Caco-2 (cell line): ENCODE results near the gene DSTN. TPM values are rescaled to one million over a fixed set of nuclear protein-coding genes. Genes with fewer than 3 reads are reported as not detected.

ENCODE experiments used
- BruUV-seq: library from RNA; stranded (reverse); fragments of 400-500 nt; replicated peaks from 2 replicates; lab custom pipeline; 2021; lab: Mats Ljungman, UMichigan
- CTCF ChIA-PET: fragments of 300-600 bp; sonication (Branson Sonifier 250); formaldehyde crosslinking; loops from one replicate; lab custom pipeline; 2022; ENCODE audit warnings: antibody characterized with exemption; lab: Charles Lee
- POLR2A ChIA-PET: fragments of 300-600 bp; sonication (Branson Sonifier 250); formaldehyde crosslinking; loops from one replicate; lab custom pipeline; 2022; ENCODE audit warnings: antibody characterized with exemption; lab: Charles Lee
- DNase-seq, 2 experiments: peaks; one replicate each; pipeline versions ENCODE4 v3.0.0 to v3.0.0-alpha.2; 2020 to 2022
- H3K27me3 ChIP-seq: replicated peaks from 2 replicates; pipeline ENCODE4 v1.6.0; 2011; ENCODE audit warnings: low read length; ENCODE audit not compliant: control insufficient read depth, insufficient read depth
- H3K36me3 ChIP-seq: 2 replicates; pipeline ENCODE4 v1.5.1; 2011; ENCODE audit warnings: low read length; ENCODE audit not compliant: control insufficient read depth, insufficient read depth
- H3K4me1 ChIP-seq: fragments of 250-450 bp; sonication (Bioruptor Pico); 2 replicates; pipeline ENCODE4 v1.5.1; 2020; ENCODE audit warnings: mild to moderate bottlenecking
- H3K4me3 ChIP-seq: 2 replicates; pipeline ENCODE4 v1.5.1; 2011; ENCODE audit warnings: low read depth, mild to moderate bottlenecking, control low read depth, low read length
- H3K9me3 ChIP-seq: fragments of 250-450 bp; sonication (Bioruptor Pico); 2 replicates; pipeline ENCODE4 v1.5.1; 2020; ENCODE audit warnings: mild to moderate bottlenecking, moderate library complexity
- H3K27ac Mint-ChIP-seq: one replicate; pipeline ENCODE4 v1.8.0; 2022; ENCODE audit warnings: mixed read lengths; ENCODE audit not compliant: unreplicated experiment
- H3K27me3 Mint-ChIP-seq: one replicate; pipeline ENCODE4 v1.8.0; 2022; ENCODE audit warnings: mixed read lengths; ENCODE audit not compliant: insufficient read depth, unreplicated experiment
- H3K36me3 Mint-ChIP-seq: one replicate; pipeline ENCODE4 v1.8.0; 2022; ENCODE audit warnings: mild to moderate bottlenecking, mixed read lengths; ENCODE audit not compliant: insufficient read depth, unreplicated experiment
- H3K4me1 Mint-ChIP-seq: one replicate; pipeline ENCODE4 v1.8.0; 2022; ENCODE audit warnings: low read depth, mixed read lengths; ENCODE audit not compliant: unreplicated experiment
- H3K4me3 Mint-ChIP-seq: one replicate; pipeline ENCODE4 v1.8.0; 2022; ENCODE audit warnings: mild to moderate bottlenecking, moderate library complexity, mixed read lengths; ENCODE audit not compliant: unreplicated experiment
- H3K9me3 Mint-ChIP-seq: one replicate; pipeline ENCODE4 v1.8.0; 2022; ENCODE audit warnings: mixed read lengths; ENCODE audit not compliant: unreplicated experiment
- intact Hi-C: fragments of 100-400 bp; cut with micrococcal nuclease; formaldehyde crosslinking; loops from one replicate; pipeline ENCODE4 v1.10.0; 2022; ENCODE audit not compliant: unreplicated experiment
- total RNA-seq: library from RNA; stranded (reverse); gene quantifications from 2 replicates; pipeline ENCODE4 v1.2.3, GENCODE V29; 2022
- TF ChIP-seq, protein P1 (sequence below), 2 experiments: fragments of 200-600 bp in 1 of 2; IDR thresholded peaks; 1 replicate in 1 of 2; 2 replicates in 1 of 2; pipeline versions ENCODE4 v1.5.1 to v1.8.0; 2011 to 2022; ENCODE audit warnings: antibody characterized with exemption in 1 of 2, control low read depth in 1 of 2, inconsistent platforms in 1 of 2, low read depth in 1 of 2, low read length in 1 of 2, mild to moderate bottlenecking in 1 of 2, moderate library complexity in 1 of 2; ENCODE audit not compliant: insufficient read depth in 1 of 2, severe bottlenecking in 1 of 2, unreplicated experiment in 1 of 2

The DSTN gene
- total RNA-seq, 1 experiment from 2014 or later = 318 TPM

GRCh38 chr20:17634661-17635331 lies 64.9 kb downstream of the DSTN start:
- Mint-ChIP-seq H3K27ac (no peak overlapping the region), H3K36me3 (peaks cover 99% of the 10 kb centered on the region), H3K27me3 (no peaks in the 10 kb centered on the region), H3K4me3 (no peak overlapping the region), H3K4me1 (peaks cover 5% of the 10 kb centered on the region), H3K9me3 (no peaks in the 10 kb centered on the region)
- Histone ChIP-seq H3K4me3 (no peak overlapping the region), H3K4me1 (no peaks in the 10 kb centered on the region), H3K9me3 (no peaks in the 10 kb centered on the region), H3K27me3 (no peaks in the 10 kb centered on the region), H3K36me3 (peaks cover 26% of the 10 kb centered on the region)
- TF ChIP-seq, protein P1, sequence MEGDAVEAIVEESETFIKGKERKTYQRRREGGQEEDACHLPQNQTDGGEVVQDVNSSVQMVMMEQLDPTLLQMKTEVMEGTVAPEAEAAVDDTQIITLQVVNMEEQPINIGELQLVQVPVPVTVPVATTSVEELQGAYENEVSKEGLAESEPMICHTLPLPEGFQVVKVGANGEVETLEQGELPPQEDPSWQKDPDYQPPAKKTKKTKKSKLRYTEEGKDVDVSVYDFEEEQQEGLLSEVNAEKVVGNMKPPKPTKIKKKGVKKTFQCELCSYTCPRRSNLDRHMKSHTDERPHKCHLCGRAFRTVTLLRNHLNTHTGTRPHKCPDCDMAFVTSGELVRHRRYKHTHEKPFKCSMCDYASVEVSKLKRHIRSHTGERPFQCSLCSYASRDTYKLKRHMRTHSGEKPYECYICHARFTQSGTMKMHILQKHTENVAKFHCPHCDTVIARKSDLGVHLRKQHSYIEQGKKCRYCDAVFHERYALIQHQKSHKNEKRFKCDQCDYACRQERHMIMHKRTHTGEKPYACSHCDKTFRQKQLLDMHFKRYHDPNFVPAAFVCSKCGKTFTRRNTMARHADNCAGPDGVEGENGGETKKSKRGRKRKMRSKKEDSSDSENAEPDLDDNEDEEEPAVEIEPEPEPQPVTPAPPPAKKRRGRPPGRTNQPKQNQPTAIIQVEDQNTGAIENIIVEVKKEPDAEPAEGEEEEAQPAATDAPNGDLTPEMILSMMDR (IDR thresholded peaks at IDR 0.05; ENCODE audit: insufficient read depth in 1 of 2, low read depth in 1 of 2, low read length in 1 of 2, severe bottlenecking in 1 of 2, unreplicated experiment in 1 of 2) = no peak
- ChIA-PET CTCF (no interaction called here), POLR2A (no interaction called here)
- no TSS peak for BruUV-seq
- intact Hi-C loops = no loop called here
- no peak for DNase-seq

DNA sequence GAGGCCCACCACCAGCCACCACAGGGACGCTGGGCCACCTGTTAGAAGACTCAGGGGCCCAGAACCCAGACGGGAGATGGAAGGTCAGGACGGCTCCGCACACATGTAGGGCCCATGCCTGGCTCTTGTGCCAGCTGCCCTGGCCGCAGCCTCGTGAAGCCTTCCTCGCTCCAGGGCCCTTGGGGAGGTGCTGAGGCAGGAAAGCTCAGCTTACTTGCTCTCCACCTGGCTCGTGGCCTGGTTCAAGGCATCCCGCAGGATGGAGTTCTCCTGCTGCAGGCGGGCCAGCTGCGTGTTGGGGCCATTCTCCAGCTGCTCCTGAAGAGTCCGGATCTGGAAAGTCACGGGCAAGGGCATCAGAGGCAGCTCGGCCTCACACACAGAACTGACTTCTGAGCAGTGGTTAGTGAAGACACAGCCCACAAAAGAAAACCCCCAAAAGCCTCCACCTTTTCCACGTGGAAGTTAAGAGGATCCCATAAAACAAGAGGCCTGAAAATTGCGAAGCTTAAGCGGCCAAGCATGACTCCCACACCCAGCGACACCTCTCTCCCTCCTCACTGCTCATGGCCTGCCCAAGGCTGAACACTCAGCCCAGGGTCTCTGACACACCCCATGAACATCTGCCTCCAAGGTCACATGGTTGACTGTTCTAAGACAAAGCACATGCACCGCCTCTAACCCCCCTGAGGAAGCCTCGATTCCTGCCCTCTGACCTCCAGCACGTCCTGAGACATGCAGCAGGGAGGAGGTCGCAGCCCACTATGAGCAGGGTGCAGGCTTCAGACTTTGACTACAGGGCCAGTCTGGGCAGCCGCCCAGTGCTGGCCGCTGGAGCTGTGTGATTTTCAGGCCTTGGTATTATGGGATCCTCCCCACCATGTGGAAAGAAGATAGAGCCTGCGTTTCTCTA lies 65.7 kb downstream of the DSTN start:
- Histone ChIP-seq H3K36me3 (peaks cover 27% of the 10 kb centered on the region), H3K4me1 (no peaks in the 10 kb centered on the region), H3K27me3 (no peaks in the 10 kb centered on the region), H3K4me3 (no peak overlapping the region), H3K9me3 (no peaks in the 10 kb centered on the region)
- CTCF ChIA-PET = no interaction called here
- Mint-ChIP-seq H3K27ac (peak overlapping the region; percentile 71), H3K4me3 (no peak overlapping the region), H3K36me3 (peaks cover 99% of the 10 kb centered on the region), H3K9me3 (no peaks in the 10 kb centered on the region), H3K4me1 (peaks cover 11% of the 10 kb centered on the region), H3K27me3 (no peaks in the 10 kb centered on the region)
- no TSS peak for BruUV-seq
- intact Hi-C loops = no loop called here
- POLR2A ChIA-PET = interaction anchor here (0.6 kb wide), 1 partner anchor 950 kb away, joined by 5 read pairs; no protein-coding TSS in a partner anchor
- no peak for DNase-seq
- TF ChIP-seq, protein P1 (IDR thresholded peaks at IDR 0.05; ENCODE audit: insufficient read depth in 1 of 2, low read depth in 1 of 2, low read length in 1 of 2, severe bottlenecking in 1 of 2, unreplicated experiment in 1 of 2) = no peak
